HUES48 (cell line): ENCODE results near the gene SLC2A4RG.
"Not testable (repeated sequence)": the region's sequence is repeated elsewhere in the genome, so short reads cannot be mapped to it uniquely, and the experiment has no call there.

Experiments used
- H3K27ac ChIP-seq: one replicate; pipeline ENCODE4 v1.7.0; 2013; ENCODE audit warnings: low read depth, low read length, inconsistent platforms
- H3K27me3 ChIP-seq: 2 replicates; pipeline ENCODE4 v1.6.1; 2013; ENCODE audit warnings: mild to moderate bottlenecking, low read length; ENCODE audit not compliant: control insufficient read depth, insufficient read depth
- H3K36me3 ChIP-seq: 2 replicates; pipeline ENCODE4 v1.6.1; 2013; ENCODE audit warnings: low read length; ENCODE audit not compliant: control insufficient read depth, insufficient read depth
- H3K4me1 ChIP-seq: 2 replicates; pipeline ENCODE4 v1.6.1; 2013; ENCODE audit warnings: mild to moderate bottlenecking, low read length; ENCODE audit not compliant: control insufficient read depth, insufficient read depth
- H3K4me3 ChIP-seq: 2 replicates; pipeline ENCODE4 v1.5.1; 2013; ENCODE audit warnings: mild to moderate bottlenecking, low read depth, low read length
- H3K9ac ChIP-seq: 2 replicates; pipeline ENCODE4 v1.6.1; 2013; ENCODE audit warnings: mild to moderate bottlenecking, low read depth, low read length, moderate library complexity
- H3K9me3 ChIP-seq: 2 replicates; pipeline ENCODE4 v1.6.1; 2013; ENCODE audit warnings: low read length; ENCODE audit not compliant: control insufficient read depth, insufficient read depth

The SLC2A4RG gene

GRCh38 chr20:63775096-63775978, 35.8 kb downstream of the SLC2A4RG start:
- Histone ChIP-seq H3K27me3 (no peaks in the 10 kb centered on the region), H3K4me3 (peak overlapping the region; percentile 59), H3K9ac (no peak overlapping the region), H3K9me3 (no peaks in the 10 kb centered on the region), H3K36me3 (no peaks in the 10 kb centered on the region), H3K4me1 (peaks cover 5% of the 10 kb centered on the region), H3K27ac (peak overlapping the region; percentile 48)

GRCh38 chr20:63776875-63777274, 37.3 kb downstream of the SLC2A4RG start:
- not testable (repeated sequence) for H3K4me1 ChIP-seq, H3K9ac ChIP-seq, H3K4me3 ChIP-seq, H3K36me3 ChIP-seq, H3K27me3 ChIP-seq, H3K9me3 ChIP-seq, H3K27ac ChIP-seq

- peaks cover 5% of the 10 kb centered on the region for H3K4me1 ChIP-seq
- no peaks in the 10 kb centered on the region for H3K9me3 ChIP-seq
- no peaks in the 10 kb centered on the region for H3K27me3 ChIP-seq
- no peak overlapping the region for H3K4me3 ChIP-seq
- H3K9ac ChIP-seq: no peak overlapping the region
- no peaks in the 10 kb centered on the region for H3K36me3 ChIP-seq
- peak overlapping the region; percentile 71 for H3K27ac ChIP-seq
Observed at GRCh38 chr20:63777614-63778013, 38.0 kb downstream of the SLC2A4RG start.

GRCh38 chr20:63778034-63778752, 38.6 kb downstream of the SLC2A4RG start:
- Histone ChIP-seq H3K27me3 (no peaks in the 10 kb centered on the region), H3K9ac (no peak overlapping the region), H3K4me1 (peaks cover 5% of the 10 kb centered on the region), H3K9me3 (no peaks in the 10 kb centered on the region), H3K4me3 (no peak overlapping the region), H3K27ac (peak overlapping the region; percentile 86), H3K36me3 (no peaks in the 10 kb centered on the region)

- Histone ChIP-seq H3K4me1 (peaks cover 5% of the 10 kb centered on the region), H3K27me3 (no peaks in the 10 kb centered on the region), H3K36me3 (no peaks in the 10 kb centered on the region), H3K27ac (peak overlapping the region; percentile 86), H3K4me3 (no peak overlapping the region), H3K9me3 (no peaks in the 10 kb centered on the region), H3K9ac (no peak overlapping the region)
Observed at GRCh38 chr20:63778857-63779256, 39.3 kb downstream of the SLC2A4RG start.

- Histone ChIP-seq H3K27me3 (no peaks in the 10 kb centered on the region), H3K27ac (no peak overlapping the region), H3K4me3 (no peak overlapping the region), H3K9me3 (no peaks in the 10 kb centered on the region), H3K9ac (no peak overlapping the region), H3K36me3 (no peaks in the 10 kb centered on the region), H3K4me1 (no peaks in the 10 kb centered on the region)
Observed at GRCh38 chr20:63781181-63781580, 41.6 kb downstream of the SLC2A4RG start.

GRCh38 chr20:63782051-63782471, 42.5 kb downstream of the SLC2A4RG start:
- Histone ChIP-seq H3K9me3 (no peaks in the 10 kb centered on the region), H3K27me3 (no peaks in the 10 kb centered on the region), H3K4me3 (no peak overlapping the region), H3K27ac (no peak overlapping the region), H3K4me1 (no peaks in the 10 kb centered on the region), H3K36me3 (no peaks in the 10 kb centered on the region), H3K9ac (no peak overlapping the region)

GRCh38 chr20:63782521-63782971, 43.0 kb downstream of the SLC2A4RG start:
- H3K9ac ChIP-seq: no peak overlapping the region
- H3K4me3 ChIP-seq: no peak overlapping the region
- H3K27me3 ChIP-seq: no peaks in the 10 kb centered on the region
- H3K9me3 ChIP-seq: no peaks in the 10 kb centered on the region
- no peak overlapping the region for H3K27ac ChIP-seq
- H3K4me1 ChIP-seq: no peaks in the 10 kb centered on the region
- H3K36me3 ChIP-seq: no peaks in the 10 kb centered on the region

- H3K4me3 ChIP-seq: no peak overlapping the region
- no peak overlapping the region for H3K9ac ChIP-seq
- no peaks in the 10 kb centered on the region for H3K9me3 ChIP-seq
- H3K4me1 ChIP-seq: no peaks in the 10 kb centered on the region
- 0 out of 2 replicates have a peak, but pooled peaks cover under 1% of the 10 kb centered on the region for H3K36me3 ChIP-seq
- no peaks in the 10 kb centered on the region for H3K27me3 ChIP-seq
- no peak overlapping the region for H3K27ac ChIP-seq
Observed at GRCh38 chr20:63783970-63784369, 44.4 kb downstream of the SLC2A4RG start.

- peaks cover 16% of the 10 kb centered on the region for H3K36me3 ChIP-seq
- no peak overlapping the region for H3K9ac ChIP-seq
- H3K4me3 ChIP-seq: no peak overlapping the region
- no peaks in the 10 kb centered on the region for H3K4me1 ChIP-seq
- H3K27me3 ChIP-seq: no peaks in the 10 kb centered on the region
- no peaks in the 10 kb centered on the region for H3K9me3 ChIP-seq
- peak overlapping the region; percentile 10 for H3K27ac ChIP-seq
Observed at GRCh38 chr20:63785691-63786131, 46.1 kb downstream of the SLC2A4RG start.

GRCh38 chr20:63787302-63787701, 47.7 kb downstream of the SLC2A4RG start:
- no peak overlapping the region for H3K4me3 ChIP-seq
- no peak overlapping the region for H3K27ac ChIP-seq
- no peaks in the 10 kb centered on the region for H3K27me3 ChIP-seq
- H3K36me3 ChIP-seq: peaks cover 16% of the 10 kb centered on the region
- H3K9me3 ChIP-seq: no peaks in the 10 kb centered on the region
- H3K9ac ChIP-seq: no peak overlapping the region
- no peaks in the 10 kb centered on the region for H3K4me1 ChIP-seq
